GM21423 (cell line): Measurements from ENCODE around the gene NCBP3.
"Not testable (repeated sequence)": the region's sequence is repeated elsewhere in the genome, so short reads cannot be mapped to it uniquely, and the experiment has no call there.

Source experiments
- ATAC-seq: cut with Tn5 transposase; IDR thresholded peaks from one replicate; pipeline ENCODE4 v1.9.1; 2021; ENCODE audit warnings: mild to moderate bottlenecking, moderate library complexity; ENCODE audit not compliant: unreplicated experiment

NCBP3 gene

DNA sequence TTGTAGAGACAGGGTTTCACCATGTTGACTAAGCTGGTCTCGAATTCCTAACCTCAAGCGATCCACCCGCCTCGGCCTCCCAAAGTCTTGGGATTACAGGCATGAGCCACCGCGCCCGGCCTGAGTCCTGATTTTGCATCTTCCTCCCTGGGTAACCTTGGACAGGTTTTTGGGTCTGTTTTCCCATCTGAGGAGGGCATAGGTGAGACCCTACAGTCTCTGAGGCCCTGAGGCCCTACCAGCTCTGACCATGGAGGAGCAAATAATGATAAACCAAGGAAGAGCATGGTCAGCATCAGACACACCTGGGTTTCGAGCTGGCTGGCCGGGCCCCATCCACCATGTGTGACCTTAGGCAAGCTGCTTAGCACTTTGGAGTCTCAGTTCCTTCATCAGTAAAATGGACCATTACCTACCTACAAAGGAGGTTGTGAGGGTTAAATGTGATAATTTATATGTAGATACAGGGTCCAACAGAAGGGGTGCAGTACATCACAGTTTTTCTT lies 1.2 kb upstream of the NCBP3 start:
- no peak for ATAC-seq

DNA sequence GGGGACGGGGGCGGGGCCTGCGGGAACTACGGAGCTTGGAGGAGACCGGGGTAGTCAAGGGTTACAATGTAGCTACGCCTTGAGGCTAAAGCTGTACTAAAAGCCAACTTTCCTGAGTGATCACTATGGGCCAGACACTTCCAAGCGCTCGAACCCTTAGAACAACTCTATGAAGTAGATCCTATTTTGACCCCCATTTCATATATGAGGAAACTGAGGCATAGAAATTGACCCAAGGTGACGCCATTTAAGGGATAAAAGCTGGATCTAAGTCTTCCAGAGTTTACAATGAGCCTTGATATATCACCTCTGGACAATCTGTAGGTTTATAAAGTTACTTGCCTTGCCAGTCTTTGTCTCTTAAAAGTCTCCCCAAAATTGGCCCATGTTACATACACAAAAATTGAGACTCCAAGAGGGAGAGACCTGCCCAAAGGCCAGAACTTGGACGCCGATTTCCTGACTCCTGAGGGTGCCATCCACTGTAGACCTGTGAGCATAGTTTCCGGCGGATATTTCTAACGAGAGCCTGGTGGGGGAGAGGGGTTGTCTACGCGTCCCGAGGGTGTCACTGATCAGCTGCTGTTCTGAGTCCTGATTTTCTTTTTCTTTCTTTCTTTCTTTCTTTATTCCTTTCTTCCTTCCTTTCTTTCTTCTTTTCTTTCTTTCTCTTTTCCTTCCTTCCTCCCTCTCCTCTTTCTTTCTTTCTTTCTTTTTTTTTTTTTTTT lies 555 bp upstream of the NCBP3 start:
- no peak for ATAC-seq

DNA sequence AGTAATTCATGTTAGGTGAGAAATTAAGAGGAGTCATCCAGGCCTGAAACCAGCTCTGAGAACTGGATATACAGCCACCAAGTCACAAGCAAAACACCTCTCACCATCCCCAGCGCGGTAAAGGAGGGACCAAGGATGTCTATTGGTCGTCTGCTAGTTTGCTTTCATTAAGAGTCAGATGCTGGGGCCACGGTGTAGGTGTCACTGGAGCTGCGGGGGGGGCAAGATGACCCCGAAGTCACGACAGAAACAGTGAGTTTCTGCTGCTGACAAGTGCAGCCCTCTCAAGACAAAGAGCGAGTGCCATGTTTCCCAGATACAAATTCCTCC lies 790 bp downstream of the NCBP3 start:
- ATAC-seq: no peak

DNA sequence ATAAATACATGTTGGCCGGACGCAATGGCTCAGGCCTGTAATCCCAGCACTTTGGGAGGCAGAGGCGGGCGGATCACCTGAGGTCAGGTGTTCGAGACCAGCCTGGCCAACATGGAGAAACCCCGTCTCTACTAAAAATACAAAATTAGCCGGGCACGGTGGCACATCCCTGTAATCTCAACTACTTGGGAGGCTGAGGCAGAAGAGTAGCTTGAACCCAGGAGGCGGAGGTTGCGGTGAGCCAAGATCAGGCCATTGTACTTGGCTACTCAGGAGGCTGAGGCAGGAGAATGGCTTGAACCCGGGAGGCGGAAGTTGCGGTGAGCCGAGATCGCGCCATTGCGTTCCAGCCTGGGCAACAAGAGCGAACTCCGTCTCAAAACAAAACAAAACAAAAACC lies 1.5 kb downstream of the NCBP3 start:
- not testable (repeated sequence) for ATAC-seq

DNA sequence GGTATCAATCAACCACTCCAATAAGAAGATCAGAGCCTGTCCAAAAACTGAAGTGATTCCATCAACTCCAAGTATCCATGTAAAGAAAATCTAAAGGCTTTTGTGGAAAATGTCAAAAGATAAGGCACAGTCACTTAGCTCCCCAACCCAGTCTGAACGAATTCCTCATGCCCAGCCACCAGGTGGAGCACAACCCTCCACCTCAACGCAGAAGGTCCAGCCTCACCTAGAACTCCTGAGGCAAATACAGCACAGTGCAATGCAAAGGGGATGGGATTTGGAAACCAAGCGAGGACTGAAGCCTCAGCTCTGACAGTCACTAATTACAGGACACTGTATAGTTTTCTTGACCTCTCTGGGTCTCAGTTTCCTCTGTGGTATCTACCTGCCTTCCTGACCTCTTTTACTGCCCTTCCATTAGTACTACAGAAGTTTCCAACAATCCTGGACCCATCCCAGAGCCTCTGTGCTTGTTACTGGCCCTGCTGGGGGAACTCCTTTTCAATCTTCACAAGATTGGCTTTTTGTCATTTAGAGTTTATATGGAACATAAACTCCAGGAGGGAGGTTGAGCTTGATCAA lies 2.0 kb downstream of the NCBP3 start:
- ATAC-seq: no peak

DNA sequence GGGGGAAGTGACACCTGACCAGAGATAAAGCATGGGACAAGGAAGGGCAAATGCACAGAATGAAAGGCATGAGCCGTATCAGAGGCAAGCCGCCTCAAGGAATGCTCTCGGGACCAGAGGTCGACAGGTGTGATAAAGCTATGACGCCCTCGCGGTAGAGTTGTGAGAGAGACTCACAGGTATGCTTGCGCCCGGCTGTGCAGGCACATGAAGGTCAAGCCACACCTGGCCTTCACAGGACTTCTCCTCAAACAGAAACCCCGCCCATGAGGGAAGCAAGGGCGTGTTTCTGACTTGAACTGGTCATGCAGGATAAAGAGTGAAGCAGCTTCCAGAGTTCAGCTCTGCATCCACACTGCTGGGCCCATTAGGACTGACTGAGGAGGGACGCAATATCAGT lies 7.8 kb downstream of the NCBP3 start:
- ATAC-seq: no peak

DNA sequence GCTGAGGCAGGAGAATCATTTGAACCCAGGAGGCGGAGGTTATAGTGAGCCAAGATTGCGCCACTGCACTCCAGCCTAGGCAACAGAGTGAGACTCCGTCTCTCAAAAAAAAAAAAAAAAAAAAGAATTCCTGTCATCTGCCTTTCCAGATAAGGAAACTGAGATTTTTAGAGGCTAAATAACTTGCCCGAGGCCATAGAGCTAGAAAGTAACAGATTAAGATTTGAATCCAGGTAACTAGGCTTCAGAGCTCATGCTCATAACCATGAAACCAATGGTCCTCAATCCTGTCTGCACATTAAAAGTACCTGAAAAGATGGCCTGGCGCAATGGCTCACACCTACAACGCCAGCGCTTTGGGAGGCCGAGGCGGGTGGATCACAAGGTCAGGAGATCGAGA lies 9.5 kb downstream of the NCBP3 start:
- ATAC-seq: no peak

DNA sequence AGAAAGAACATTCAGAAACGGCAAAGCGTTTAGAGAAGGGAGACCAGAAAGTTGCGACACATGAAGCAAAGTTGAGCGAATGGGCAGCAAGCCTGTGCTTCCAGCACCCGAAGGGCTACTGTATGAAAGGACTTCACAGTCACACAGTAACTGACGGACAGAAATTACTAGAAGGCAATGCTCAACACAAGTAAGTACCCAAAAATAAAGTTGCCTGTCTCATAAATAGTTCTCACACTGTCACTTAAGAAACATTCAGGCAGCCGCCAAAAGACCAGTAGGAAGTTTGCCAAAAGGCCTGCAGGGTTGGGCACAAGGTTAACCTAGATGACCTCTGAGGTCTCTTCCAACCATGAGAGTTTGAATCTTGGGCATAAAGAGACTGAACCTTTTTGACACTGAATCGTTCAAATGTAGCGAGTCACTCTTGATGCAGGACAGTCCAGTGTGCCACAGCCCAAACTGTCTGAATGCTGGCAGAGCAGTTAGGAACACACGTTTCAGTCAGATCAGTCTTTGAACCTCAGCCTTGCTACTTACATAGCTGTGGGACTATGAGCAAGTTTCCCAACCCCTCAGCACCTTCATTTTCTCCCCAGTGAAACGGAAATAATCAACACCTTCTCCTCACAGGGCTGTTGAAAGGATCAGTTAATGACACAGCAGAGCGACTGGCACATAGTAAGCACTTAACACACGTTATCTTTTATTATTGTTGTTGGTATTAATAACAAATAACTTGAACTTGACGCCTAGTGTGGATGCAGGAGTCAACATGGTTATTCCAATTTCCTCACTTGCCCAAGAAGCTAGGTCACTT lies 10.4 kb downstream of the NCBP3 start:
- ATAC-seq: no peak

DNA sequence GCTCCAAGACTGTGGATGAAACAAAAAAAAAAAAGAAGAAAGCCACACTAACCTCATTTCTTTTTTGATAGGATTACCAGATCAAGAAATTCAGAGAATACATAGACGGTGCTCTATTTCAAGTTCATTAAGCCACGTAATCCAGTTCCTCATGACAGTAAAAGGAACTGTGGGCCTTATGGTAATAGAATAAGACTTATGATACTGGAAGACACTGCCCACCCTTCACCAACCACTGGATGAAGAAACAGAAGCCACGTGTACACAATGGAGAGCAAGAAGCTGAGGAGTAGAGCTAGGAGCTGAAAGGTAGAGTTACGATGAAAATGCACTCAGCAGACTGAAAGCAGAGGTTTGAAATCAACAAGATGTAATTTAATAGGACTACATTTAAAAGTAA lies 11.2 kb downstream of the NCBP3 start:
- ATAC-seq: no peak

DNA sequence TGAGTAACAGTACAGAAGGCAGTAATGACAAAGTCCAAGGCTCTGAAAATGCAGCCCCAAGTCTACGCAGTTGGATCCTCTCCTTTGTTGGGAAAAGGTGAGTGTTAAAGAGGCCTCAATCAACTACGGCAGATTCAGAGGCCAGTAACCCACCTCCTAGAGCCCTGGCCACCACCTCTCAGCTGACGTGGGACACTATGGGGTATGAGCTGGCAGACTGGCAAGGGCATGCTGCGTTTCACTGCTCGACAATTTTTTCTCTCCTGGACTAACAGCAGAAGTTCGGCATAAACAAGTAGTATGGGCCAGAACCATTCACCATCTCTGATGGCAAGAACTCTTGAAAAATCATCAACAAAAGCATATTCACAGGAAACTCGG lies 17.2 kb downstream of the NCBP3 start:
- ATAC-seq: no peak

DNA sequence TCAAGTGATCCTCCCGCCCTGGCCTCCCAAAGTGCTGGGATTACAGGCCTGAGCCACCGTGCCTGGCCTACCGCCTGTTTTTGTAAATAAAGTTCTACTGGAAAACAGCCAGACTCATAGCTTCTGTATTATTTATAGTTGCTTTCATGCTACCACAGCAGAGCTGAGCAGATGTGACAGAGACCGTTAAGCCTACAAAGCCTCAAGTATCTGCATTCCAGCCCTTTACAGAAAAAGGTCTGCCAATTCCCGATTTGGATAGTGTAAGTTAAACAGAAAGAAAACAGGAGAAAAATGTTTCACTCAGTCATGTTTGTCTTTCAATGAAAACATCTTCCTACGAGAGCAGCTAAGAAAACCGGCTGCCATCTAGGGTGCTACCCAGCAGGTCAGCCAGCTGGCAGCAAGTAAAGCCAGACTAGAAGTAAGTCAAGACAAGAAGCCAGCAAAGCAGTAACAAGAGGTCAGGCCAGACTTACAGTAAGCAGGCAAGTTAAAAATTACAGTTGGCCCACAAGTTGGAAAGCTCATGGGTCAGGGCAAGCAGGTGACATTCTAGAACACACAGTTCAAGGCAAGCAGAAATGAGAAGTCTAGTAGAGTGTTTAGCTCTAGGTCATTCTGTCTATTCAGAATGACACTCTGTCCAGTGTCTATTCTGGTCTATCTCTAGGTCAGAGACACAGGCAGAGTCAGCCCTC lies 17.7 kb downstream of the NCBP3 start:
- ATAC-seq: no peak

DNA sequence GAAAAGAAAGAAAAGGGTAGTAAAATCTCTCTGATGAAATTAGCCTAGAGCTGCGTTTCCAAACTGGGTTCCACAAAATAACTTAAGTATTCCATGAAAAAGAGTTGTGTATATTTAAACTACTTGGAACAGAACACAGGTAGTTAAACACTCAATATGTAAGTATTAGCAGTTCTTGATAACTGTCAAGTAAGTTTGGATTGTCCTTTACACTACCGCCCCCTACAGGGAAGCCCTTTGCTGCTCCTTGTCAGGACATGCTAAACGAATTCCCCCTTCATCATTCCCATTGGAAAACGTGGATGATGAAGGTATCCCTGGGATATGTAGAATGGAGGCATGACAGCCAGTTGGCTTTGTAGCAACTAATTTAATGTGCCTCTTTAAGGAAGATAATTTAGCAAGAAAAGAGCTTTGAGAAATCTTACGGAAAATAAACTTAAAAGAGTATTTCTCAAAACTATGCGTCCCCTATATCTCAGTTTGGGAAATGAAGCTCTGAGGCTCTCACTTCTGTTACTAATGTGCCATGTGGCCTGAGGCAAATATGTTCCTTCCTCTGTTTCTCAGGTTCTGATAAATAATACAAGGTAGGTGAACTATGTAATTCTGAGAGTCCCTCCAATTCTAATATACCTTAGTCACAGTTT lies 18.8 kb downstream of the NCBP3 start:
- ATAC-seq: no peak

DNA sequence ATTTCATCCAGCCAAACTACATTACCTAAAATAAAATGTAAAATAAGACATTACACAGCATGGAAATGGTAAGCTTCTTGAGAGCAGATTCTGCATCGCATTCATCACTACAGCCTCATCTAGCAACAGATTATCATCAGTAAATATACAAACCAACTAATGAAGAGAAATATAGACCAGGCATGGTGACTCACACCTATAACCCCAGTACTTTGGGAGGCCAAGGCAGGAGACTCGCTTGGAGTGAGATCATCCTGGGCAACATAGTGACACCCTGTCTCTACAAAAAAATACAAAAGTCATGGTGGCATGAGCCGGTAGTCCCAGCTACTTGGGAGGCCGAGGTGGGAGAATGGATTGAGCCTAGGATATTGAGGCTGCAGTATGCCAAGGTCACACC lies 19.9 kb downstream of the NCBP3 start:
- ATAC-seq: no peak

DNA sequence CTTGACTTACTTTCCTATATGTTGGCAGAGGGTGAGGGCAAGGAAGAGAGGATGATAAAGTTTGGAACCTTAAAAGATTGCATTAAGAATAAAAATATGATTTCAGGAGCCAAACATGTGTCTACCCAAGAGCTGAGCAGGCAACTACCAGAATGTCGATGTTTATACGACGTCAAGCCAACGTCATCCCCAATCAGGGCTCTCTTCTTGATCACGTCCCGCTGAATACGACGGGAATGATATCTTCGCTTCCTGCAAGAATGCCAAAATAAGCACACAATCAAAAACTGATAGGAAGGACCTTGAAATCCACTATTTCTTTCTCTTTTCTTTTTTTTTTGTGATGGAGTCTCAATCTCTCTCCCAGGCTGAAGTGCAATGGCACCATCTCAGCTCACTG lies 24.9 kb downstream of the NCBP3 start:
- no peak for ATAC-seq

DNA sequence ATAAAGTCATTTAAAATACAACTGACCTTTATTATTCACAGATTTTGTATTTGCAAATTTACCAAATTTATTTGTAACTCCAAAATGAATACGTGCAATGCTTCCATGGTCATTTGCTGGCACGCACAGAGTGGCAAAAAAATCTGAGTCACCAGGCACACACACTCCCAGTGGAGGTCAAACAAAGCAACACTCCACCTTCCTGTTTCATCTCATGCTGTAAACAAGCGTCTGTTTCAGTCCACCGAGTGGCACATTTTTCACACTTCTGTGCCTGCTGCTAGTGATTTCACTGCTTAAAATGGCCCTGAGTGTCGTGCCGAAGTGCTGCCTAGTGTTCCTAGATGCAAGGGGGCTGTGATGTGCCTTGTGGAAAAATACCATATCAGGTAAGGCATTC lies 27.3 kb downstream of the NCBP3 start:
- no peak for ATAC-seq

DNA sequence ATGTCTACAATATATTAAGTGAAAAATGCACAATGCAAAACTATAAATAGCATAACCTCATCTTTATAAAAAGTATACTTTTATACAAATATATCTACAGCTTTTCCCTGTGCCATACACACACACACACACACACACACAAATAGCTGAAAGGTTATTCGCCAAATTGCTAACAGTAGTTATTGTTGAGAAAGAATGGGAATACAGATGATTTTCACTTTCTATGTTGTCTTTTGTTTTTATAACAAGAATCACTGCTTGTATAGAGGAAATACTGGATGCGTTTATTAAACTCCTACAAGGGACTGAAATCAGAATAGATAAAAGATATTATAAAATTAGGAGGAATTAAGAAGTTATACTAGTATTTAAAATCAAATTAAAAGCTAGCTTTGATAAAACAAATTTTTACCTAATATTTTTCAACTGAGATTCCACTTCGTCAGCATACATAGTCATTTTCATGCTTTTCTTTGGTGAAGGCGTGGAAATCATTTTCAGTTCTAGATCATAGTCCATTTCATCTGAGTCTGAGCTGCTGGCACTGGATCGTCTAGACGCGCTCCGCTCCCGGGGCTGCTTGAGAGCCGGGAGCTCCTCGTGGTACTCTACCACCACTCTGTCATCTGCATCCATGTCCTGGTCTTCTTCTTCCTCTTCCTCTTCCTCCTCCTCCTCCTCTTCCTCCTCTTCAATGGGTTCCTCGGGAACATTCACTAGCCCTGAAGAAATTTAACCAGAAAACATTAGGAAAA lies 28.0 kb downstream of the NCBP3 start:
- no peak for ATAC-seq

DNA sequence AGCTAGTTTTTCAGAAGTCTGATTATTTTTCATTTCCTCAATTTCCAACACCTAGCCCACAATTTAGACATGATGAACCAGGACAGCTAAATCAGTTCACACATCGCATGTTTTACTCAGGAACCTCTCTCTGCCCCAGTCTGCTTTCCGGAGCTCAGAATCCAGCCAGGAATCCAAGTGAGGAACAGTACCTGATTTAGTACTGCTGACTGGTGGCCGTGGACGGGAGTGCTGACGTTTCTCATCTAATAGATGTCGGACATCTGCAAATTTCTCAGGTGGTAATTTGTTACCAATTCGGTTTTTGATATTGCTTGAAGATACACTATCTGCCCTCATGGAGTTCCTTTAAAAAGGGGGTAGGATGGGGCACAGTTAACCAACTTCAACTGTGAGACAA lies 30.1 kb downstream of the NCBP3 start:
- ATAC-seq: no peak

DNA sequence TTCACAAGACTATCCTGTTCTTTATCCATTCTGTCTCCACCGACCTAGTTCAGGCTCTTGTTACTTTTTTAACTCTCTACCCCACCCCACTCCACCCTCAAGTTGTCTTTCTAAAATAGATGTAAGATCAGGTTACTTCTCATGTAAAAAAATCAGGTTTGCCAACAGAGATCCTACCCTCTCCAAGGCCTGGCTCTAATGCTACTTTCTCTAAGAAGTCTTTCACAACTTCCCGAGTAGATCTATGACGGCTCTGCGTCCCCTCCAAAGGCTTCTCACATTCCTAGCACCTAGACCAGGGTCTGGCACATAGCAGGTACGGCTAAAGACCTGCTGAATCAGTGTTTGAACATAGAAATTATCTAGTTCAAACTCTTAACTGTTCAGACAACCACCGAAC lies 30.9 kb downstream of the NCBP3 start:
- ATAC-seq: no peak

DNA sequence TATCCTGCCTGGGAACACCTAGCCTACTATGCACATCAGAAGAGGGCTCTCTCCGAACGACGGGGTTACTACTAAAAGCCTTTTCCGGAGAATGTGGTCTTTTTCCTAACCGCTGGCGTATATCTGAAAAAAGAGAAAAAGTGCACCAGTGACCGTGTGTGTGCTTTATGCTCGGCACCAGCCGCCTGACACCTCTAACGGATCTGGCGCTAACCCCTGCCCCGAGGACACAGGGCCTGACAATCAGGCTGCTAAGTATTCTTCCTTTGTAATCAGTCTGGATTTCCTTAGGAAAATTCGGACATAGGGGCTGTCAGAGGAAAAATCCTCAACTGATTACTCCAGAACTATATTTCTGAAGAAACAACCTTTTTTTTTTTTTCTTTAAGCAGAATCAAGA lies 31.7 kb downstream of the NCBP3 start:
- no peak for ATAC-seq

DNA sequence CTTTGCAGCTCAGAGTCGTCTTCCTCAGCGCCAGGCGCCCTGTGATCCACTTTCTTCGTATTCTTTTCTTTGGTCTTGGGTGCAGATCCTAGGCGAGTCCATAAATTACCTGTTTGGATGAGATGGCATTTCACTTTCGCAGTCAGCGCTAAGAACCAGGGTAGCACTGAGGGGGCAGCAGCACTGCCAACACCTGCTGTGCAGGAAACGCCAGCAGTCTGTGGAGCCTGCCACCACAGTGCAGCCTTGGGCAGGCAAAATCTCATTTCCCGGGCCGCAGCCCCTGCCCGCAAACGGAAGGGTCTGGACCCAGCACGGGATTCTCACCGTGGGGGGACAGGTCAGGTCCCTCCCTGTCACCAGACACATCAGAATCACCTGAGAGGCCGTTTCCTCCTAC lies 32.9 kb downstream of the NCBP3 start:
- ATAC-seq: no peak
